Measurements from ENCODE around the gene RFFL. TPM values are rescaled to one million over a fixed set of nuclear protein-coding genes. Genes with fewer than 3 reads are reported as not detected.
"Not testable (repeated sequence)": the region's sequence is repeated elsewhere in the genome, so short reads cannot be mapped to it uniquely, and the experiment has no call there.

The RFFL gene
- polyA plus RNA-seq, 3 donors = 19.6 to 23.8 (median 23.8) TPM

GRCh38 chr17:35011671-35012216, 51.8 kb downstream of the RFFL start:
- no peak for DNase-seq (ENCODE audit: low read depth in 3 of 3, low spot score in 2 of 3)

- no peak for DNase-seq (ENCODE audit: low read depth in 3 of 3, low spot score in 2 of 3)
Measured at GRCh38 chr17:35010093-35010492, 53.4 kb downstream of the RFFL start.

- DNase-seq (ENCODE audit: low read depth in 3 of 3, low spot score in 2 of 3) = no peak
Measured at GRCh38 chr17:35006961-35007360, 56.5 kb downstream of the RFFL start.

GRCh38 chr17:35006345-35006744, 57.2 kb downstream of the RFFL start:
- DNase-seq (ENCODE audit: low read depth in 3 of 3, low spot score in 2 of 3) = no peak

GRCh38 chr17:35003778-35004177, 59.7 kb downstream of the RFFL start:
- no peak for DNase-seq (ENCODE audit: low read depth in 3 of 3, low spot score in 2 of 3)

- no peak for DNase-seq (ENCODE audit: low read depth in 3 of 3, low spot score in 2 of 3)
Measured at GRCh38 chr17:35002876-35003551, 60.5 kb downstream of the RFFL start.

- no peak for DNase-seq (ENCODE audit: low read depth in 3 of 3, low spot score in 2 of 3)
Measured at GRCh38 chr17:35001549-35001948, 62.0 kb downstream of the RFFL start.

GRCh38 chr17:35000965-35001364, 62.5 kb downstream of the RFFL start:
- DNase-seq (ENCODE audit: low read depth in 3 of 3, low spot score in 2 of 3) = not testable (repeated sequence)

GRCh38 chr17:34999456-34999855, 64.1 kb downstream of the RFFL start:
- no peak for DNase-seq (ENCODE audit: low read depth in 3 of 3, low spot score in 2 of 3)

GRCh38 chr17:34998205-34998604, 65.3 kb downstream of the RFFL start:
- DNase-seq (ENCODE audit: low read depth in 3 of 3, low spot score in 2 of 3) = no peak

- peak; percentile 61 to 69 (median 67) for DNase-seq (ENCODE audit: low read depth in 3 of 3, low spot score in 2 of 3)
Measured at GRCh38 chr17:34997355-34997862, 66.1 kb downstream of the RFFL start.

GRCh38 chr17:34996422-34997285, 66.9 kb downstream of the RFFL start:
- peak in 1 of 3 donors; percentile 5 for DNase-seq (ENCODE audit: low read depth in 3 of 3, low spot score in 2 of 3)

- DNase-seq (ENCODE audit: low read depth in 3 of 3, low spot score in 2 of 3) = no peak
Measured at GRCh38 chr17:34993031-34993430, 70.5 kb downstream of the RFFL start.

- no peak for DNase-seq (ENCODE audit: low read depth in 3 of 3, low spot score in 2 of 3)
Measured at GRCh38 chr17:34991606-34992005, 71.9 kb downstream of the RFFL start.

- DNase-seq (ENCODE audit: low read depth in 3 of 3, low spot score in 2 of 3) = no peak
Measured at GRCh38 chr17:34990921-34991365, 72.6 kb downstream of the RFFL start.

- no peak for DNase-seq (ENCODE audit: low read depth in 3 of 3, low spot score in 2 of 3)
Measured at GRCh38 chr17:34989473-34989872, 74.0 kb downstream of the RFFL start.

- no peak for DNase-seq (ENCODE audit: low read depth in 3 of 3, low spot score in 2 of 3)
Measured at GRCh38 chr17:34988644-34989043, 74.9 kb downstream of the RFFL start.

- no peak for DNase-seq (ENCODE audit: low read depth in 3 of 3, low spot score in 2 of 3)
Measured at GRCh38 chr17:34987232-34987631, 76.3 kb downstream of the RFFL start.

- no peak for DNase-seq (ENCODE audit: low read depth in 3 of 3, low spot score in 2 of 3)
Measured at GRCh38 chr17:34981538-34982241, 81.8 kb downstream of the RFFL start.

GRCh38 chr17:34980681-34981537, 82.6 kb downstream of the RFFL start:
- DNase-seq (ENCODE audit: low read depth in 3 of 3, low spot score in 2 of 3) = peak in 2 of 3 donors; percentile 60 to 69

All from right renal cortex interstitium (tissue), 3 donors.